Activated naive CD8-positive, alpha-beta T cell treated with anti-CD3 and anti-CD28 coated beads, Interleukin-2, amount 50 U/mL, for 24 hours (primary cell): Measurements from ENCODE around the gene ARHGEF38.

Experiments
- ATAC-seq: fragments of 150-1000 bp; cut with Tn5 transposase; one replicate; pipeline ENCODE4 v1.10.0; 2021
- DNase-seq: peaks from one replicate; pipeline ENCODE4 v3.0.0; 2021
- H3K27ac Mint-ChIP-seq: one replicate; pipeline ENCODE4 v1.8.0; 2021; ENCODE audit warnings: mild to moderate bottlenecking, mixed read lengths
- H3K27me3 Mint-ChIP-seq: one replicate; pipeline ENCODE4 v1.8.0; 2021; ENCODE audit warnings: mixed read lengths
- H3K36me3 Mint-ChIP-seq: one replicate; pipeline ENCODE4 v1.8.0; 2021; ENCODE audit warnings: low read depth, mixed read lengths
- H3K4me1 Mint-ChIP-seq: one replicate; pipeline ENCODE4 v1.8.0; 2021; ENCODE audit warnings: mixed read lengths
- H3K4me3 Mint-ChIP-seq: one replicate; pipeline ENCODE4 v1.8.0; 2021; ENCODE audit warnings: mild to moderate bottlenecking, moderate library complexity, mixed read lengths
- H3K9me3 Mint-ChIP-seq: one replicate; pipeline ENCODE4 v1.8.0; 2021; ENCODE audit warnings: mixed read lengths

The ARHGEF38 gene

GRCh38 chr4:105637408-105638176 lies 85.2 kb downstream of the ARHGEF38 start:
- no peak overlapping the region for H3K27ac Mint-ChIP-seq
- DNase-seq (peak; percentile 2), ATAC-seq (no peak)
- H3K27me3 Mint-ChIP-seq, result peaks cover 7% of the 10 kb centered on the region
- H3K4me1 Mint-ChIP-seq, result peaks cover 3% of the 10 kb centered on the region
- no peak overlapping the region for H3K4me3 Mint-ChIP-seq
- no peaks in the 10 kb centered on the region for H3K9me3 Mint-ChIP-seq
- no peaks in the 10 kb centered on the region for H3K36me3 Mint-ChIP-seq

- DNase-seq, result no peak
- H3K4me3 Mint-ChIP-seq, result no peak overlapping the region
- peaks cover 7% of the 10 kb centered on the region for H3K27me3 Mint-ChIP-seq
- no peaks in the 10 kb centered on the region for H3K9me3 Mint-ChIP-seq
- ATAC-seq, result no peak
- no peak overlapping the region for H3K27ac Mint-ChIP-seq
- no peaks in the 10 kb centered on the region for H3K36me3 Mint-ChIP-seq
- H3K4me1 Mint-ChIP-seq, result peaks cover 3% of the 10 kb centered on the region
Measured at GRCh38 chr4:105641845-105642244, 89.4 kb downstream of the ARHGEF38 start.

DNA sequence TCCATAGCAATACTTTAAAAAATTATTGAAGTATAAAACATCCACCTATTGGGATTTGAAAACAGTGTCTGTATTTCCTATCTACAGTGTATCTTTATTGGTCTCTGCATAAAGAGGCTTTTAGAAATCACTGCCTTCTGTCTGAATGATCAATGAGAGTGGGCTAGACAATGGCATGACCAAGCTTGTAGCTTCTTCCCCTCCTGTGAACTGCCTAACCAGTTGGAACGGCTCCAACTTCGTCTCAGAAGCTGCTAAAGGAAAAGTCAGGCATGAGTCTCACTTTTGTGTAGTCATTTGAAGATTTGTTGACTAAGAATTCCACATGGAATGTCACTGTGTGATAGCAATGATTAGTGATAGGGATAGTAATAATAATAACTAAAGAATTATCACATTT lies 91.8 kb downstream of the ARHGEF38 start:
- Mint-ChIP-seq H3K36me3 (no peaks in the 10 kb centered on the region), H3K4me1 (no peaks in the 10 kb centered on the region), H3K9me3 (no peaks in the 10 kb centered on the region), H3K4me3 (no peak overlapping the region), H3K27me3 (peaks cover 10% of the 10 kb centered on the region), H3K27ac (no peak overlapping the region)
- ATAC-seq (no peak), DNase-seq (no peak)

DNA sequence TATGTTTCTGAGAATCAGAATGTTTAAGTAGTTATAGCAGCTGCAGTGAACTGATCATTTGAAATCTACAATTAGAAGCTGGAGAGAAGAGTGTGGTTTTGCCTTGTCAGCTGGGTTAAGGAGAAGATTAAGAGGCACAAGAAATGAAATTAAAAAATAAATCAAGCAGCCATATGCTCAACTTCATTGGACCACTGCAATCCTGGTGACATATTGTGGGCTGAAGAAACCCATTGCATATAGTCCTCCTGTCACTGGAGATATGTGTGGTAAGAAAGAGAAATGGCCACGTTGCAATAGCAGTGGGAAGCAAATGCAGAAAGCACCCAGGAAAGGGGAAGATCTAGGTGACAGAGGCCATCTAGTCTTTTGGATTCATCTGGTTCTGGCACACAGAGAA lies 93.0 kb downstream of the ARHGEF38 start:
- no peaks in the 10 kb centered on the region for H3K36me3 Mint-ChIP-seq
- H3K27me3 Mint-ChIP-seq, result peaks cover 14% of the 10 kb centered on the region
- no peak overlapping the region for H3K27ac Mint-ChIP-seq
- no peak overlapping the region for H3K4me3 Mint-ChIP-seq
- H3K9me3 Mint-ChIP-seq, result no peaks in the 10 kb centered on the region
- DNase-seq, result no peak
- no peak for ATAC-seq
- no peaks in the 10 kb centered on the region for H3K4me1 Mint-ChIP-seq

- DNase-seq (no peak), ATAC-seq (no peak)
- Mint-ChIP-seq H3K27me3 (peaks cover 11% of the 10 kb centered on the region), H3K4me1 (no peaks in the 10 kb centered on the region), H3K27ac (no peak overlapping the region), H3K36me3 (no peaks in the 10 kb centered on the region), H3K9me3 (no peaks in the 10 kb centered on the region), H3K4me3 (no peak overlapping the region)
Measured at GRCh38 chr4:105650190-105650589, 97.8 kb downstream of the ARHGEF38 start.

GRCh38 chr4:105651884-105652283 lies 99.5 kb downstream of the ARHGEF38 start:
- Mint-ChIP-seq H3K36me3 (no peaks in the 10 kb centered on the region), H3K27me3 (peaks cover 11% of the 10 kb centered on the region), H3K4me3 (no peak overlapping the region), H3K9me3 (no peaks in the 10 kb centered on the region), H3K27ac (no peak overlapping the region), H3K4me1 (no peaks in the 10 kb centered on the region)
- DNase-seq, result no peak
- ATAC-seq, result no peak

DNA sequence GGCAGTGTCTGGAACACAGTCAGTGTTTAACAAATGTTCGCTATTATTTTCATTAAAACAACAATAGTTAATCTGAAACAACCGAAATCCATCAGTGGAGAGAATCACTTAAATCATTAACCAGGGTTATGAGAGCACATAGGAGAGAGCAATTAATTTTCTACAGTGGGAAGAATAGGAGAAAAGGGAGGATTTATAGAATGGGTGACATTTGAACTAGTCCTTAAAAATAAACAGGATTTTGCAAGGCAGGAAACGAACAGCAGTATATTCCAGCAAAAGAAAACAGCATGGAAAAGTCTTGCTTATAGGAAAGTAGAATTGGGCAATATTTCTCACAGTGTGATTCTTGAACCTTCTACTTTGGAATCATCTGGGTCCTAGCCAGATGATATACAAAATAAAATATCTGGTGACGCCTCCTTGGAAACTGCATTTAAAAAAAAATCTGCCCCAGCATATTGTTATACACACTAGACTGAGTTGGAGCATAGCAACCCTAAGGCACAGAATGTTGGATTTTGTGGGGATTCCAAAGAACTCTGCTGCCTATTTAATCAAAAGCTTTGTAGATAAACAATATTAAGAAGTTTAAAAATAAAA lies 100.0 kb downstream of the ARHGEF38 start:
- Mint-ChIP-seq H3K36me3 (no peaks in the 10 kb centered on the region), H3K27ac (no peak overlapping the region), H3K27me3 (peaks cover 11% of the 10 kb centered on the region), H3K4me1 (no peaks in the 10 kb centered on the region), H3K9me3 (no peaks in the 10 kb centered on the region), H3K4me3 (no peak overlapping the region)
- DNase-seq (no peak), ATAC-seq (no peak)

DNA sequence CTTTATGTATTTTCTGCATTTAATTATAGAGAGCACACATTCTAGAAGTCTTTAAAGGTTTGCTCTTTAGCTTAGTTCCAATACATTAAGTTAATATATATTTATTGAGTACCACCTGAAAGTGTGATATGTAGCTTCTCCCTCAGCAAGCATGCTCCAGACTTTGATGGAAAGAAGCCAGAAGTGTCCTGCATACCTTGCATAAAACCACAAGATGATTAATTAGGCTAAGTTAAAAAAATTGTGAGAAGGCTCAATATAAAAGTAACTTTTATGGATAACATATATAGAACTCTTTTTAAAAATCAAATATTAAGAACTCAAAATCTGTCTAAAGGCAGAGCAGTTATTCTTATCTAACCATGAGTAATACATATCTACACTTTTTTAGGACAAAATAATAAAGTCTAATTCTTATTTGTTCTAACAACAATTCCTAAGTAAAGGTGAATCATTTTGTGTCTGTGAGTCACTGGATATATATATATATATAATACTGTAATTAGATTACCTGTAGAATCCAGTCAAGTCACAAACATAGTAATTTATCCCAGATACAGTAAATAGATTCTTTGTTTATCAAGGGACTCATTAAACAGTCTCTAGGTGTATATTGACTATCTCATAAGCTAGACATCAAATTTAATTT lies 104.8 kb downstream of the ARHGEF38 start:
- Mint-ChIP-seq H3K4me1 (no peaks in the 10 kb centered on the region), H3K9me3 (no peaks in the 10 kb centered on the region), H3K36me3 (no peaks in the 10 kb centered on the region), H3K27me3 (no peaks in the 10 kb centered on the region), H3K4me3 (no peak overlapping the region), H3K27ac (no peak overlapping the region)
- ATAC-seq (no peak), DNase-seq (no peak)

GRCh38 chr4:105659190-105659589 lies 106.8 kb downstream of the ARHGEF38 start:
- Mint-ChIP-seq H3K27me3 (peaks cover under 1% of the 10 kb centered on the region), H3K36me3 (no peaks in the 10 kb centered on the region), H3K4me3 (no peak overlapping the region), H3K4me1 (no peaks in the 10 kb centered on the region), H3K27ac (no peak overlapping the region), H3K9me3 (no peaks in the 10 kb centered on the region)
- ATAC-seq, result no peak
- DNase-seq, result no peak

GRCh38 chr4:105661028-105661427 lies 108.6 kb downstream of the ARHGEF38 start:
- no peaks in the 10 kb centered on the region for H3K9me3 Mint-ChIP-seq
- H3K27me3 Mint-ChIP-seq, result peaks cover 7% of the 10 kb centered on the region
- H3K4me3 Mint-ChIP-seq, result no peak overlapping the region
- H3K36me3 Mint-ChIP-seq, result no peaks in the 10 kb centered on the region
- no peaks in the 10 kb centered on the region for H3K4me1 Mint-ChIP-seq
- ATAC-seq, result no peak
- DNase-seq, result no peak
- H3K27ac Mint-ChIP-seq, result no peak overlapping the region

DNA sequence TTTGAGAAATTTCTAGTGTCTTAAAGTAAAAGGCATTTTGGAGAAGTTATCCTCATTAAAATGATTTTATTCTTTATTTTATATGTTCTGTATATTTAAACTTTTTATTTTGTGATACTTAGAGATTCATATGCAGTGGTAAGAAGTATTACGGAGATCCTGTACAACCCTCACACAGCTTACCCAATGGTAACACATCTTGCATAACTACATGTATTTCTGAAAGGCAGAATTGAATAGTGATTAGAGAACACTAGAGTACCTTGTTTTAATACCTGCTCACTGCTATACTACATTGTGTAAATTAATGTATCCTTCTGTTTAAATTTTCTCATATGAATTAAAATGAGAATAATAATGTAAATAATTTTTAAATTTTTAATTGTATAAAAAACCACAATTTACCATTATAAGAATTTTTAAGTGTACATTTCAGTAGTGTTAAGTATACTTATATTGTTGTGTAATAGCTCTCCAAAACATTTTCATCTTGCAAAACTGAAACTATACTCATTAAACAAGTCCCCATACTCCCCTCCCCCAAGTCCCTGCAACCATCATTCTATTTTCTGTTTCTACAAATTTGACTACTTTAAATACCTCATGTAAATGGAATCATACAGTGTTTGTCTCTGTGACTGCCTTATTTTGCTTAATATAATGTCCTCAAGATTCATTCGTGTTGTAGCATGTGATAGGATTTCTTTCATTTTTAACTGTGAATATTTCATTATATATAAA lies 110.7 kb downstream of the ARHGEF38 start:
- Mint-ChIP-seq H3K9me3 (no peaks in the 10 kb centered on the region), H3K27ac (no peak overlapping the region), H3K4me3 (no peak overlapping the region), H3K27me3 (peaks cover 7% of the 10 kb centered on the region), H3K4me1 (no peaks in the 10 kb centered on the region), H3K36me3 (no peaks in the 10 kb centered on the region)
- no peak for ATAC-seq
- DNase-seq, result no peak

- Mint-ChIP-seq H3K27me3 (peaks cover 13% of the 10 kb centered on the region), H3K4me1 (no peaks in the 10 kb centered on the region), H3K9me3 (no peaks in the 10 kb centered on the region), H3K27ac (no peak overlapping the region), H3K4me3 (no peak overlapping the region), H3K36me3 (no peaks in the 10 kb centered on the region)
- ATAC-seq, result no peak
- no peak for DNase-seq
Measured at GRCh38 chr4:105666693-105667092, 114.3 kb downstream of the ARHGEF38 start.

- no peak overlapping the region for H3K4me3 Mint-ChIP-seq
- ATAC-seq, result no peak
- H3K4me1 Mint-ChIP-seq, result no peaks in the 10 kb centered on the region
- DNase-seq, result no peak
- no peaks in the 10 kb centered on the region for H3K9me3 Mint-ChIP-seq
- peaks cover 6% of the 10 kb centered on the region for H3K27me3 Mint-ChIP-seq
- H3K36me3 Mint-ChIP-seq, result no peaks in the 10 kb centered on the region
- no peak overlapping the region for H3K27ac Mint-ChIP-seq
Measured at GRCh38 chr4:105670684-105671083, 118.3 kb downstream of the ARHGEF38 start.

GRCh38 chr4:105671301-105671700 lies 118.9 kb downstream of the ARHGEF38 start:
- no peaks in the 10 kb centered on the region for H3K9me3 Mint-ChIP-seq

DNA sequence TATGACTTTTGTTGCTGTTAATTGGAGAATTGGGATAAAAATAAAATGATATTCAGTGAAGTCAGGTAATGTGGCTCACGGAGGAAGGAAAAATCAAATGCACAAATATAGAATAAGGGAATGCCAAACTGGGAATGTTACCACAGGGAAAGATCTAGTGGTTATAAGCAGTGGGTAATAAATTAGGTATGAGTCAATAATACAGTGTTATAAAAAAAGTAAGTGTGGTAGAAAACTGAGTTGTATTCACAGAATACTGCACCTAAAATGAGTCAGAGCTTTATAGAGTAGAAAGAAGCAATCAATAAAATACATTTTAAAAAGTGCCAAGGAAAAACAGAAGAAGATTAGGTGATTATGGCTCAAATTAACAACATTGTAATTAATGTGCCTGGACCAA lies 121.6 kb downstream of the ARHGEF38 start:
- H3K27ac Mint-ChIP-seq, result no peak overlapping the region
- no peak overlapping the region for H3K4me3 Mint-ChIP-seq
- DNase-seq (no peak), ATAC-seq (no peak)
- peaks cover 6% of the 10 kb centered on the region for H3K27me3 Mint-ChIP-seq
- no peaks in the 10 kb centered on the region for H3K4me1 Mint-ChIP-seq
- H3K9me3 Mint-ChIP-seq, result no peaks in the 10 kb centered on the region
- no peaks in the 10 kb centered on the region for H3K36me3 Mint-ChIP-seq

More at GRCh38 chr4:105671301-105671700, 118.9 kb downstream of the ARHGEF38 start:
- ATAC-seq, result no peak
- Mint-ChIP-seq H3K36me3 (no peaks in the 10 kb centered on the region), H3K27me3 (peaks cover 6% of the 10 kb centered on the region), H3K4me3 (no peak overlapping the region), H3K4me1 (no peaks in the 10 kb centered on the region), H3K27ac (no peak overlapping the region)
- no peak for DNase-seq
